Measurements from ENCODE around the gene IYD.

The IYD gene

DNA sequence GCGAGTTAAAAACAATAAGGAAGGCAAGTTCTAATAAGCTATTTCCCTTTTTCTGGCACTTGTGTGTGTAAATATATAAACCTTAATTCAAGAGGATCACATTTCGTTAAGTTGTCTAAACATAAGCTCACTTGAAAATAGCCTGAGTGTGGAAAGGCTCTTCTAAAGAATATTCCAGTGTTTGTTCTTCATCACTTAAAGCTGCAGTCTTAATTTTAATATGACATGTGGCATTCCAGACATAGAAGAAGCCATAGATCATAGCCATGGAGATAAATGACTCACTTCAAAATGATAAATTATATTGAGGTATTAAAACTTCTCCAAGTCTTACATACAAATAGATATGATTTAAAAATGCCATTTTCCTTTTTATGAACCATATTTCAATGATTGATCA, 42.1 kb downstream of the IYD start:
- Histone ChIP-seq H2BK15ac (ENCODE audit: low read length) (no peak overlapping the region), H3K9ac (ENCODE audit: low read depth, low read length, poor library complexity) (no peak overlapping the region), H2AK5ac (ENCODE audit: low read depth, low read length) (no peak overlapping the region), H3K79me1 (ENCODE audit: low read depth, low read length) (no peaks in the 10 kb centered on the region), H4K8ac (ENCODE audit: low read depth, low read length) (no peak overlapping the region), H2BK5ac (ENCODE audit: low read length) (no peak overlapping the region), H3K27me3 (ENCODE audit: control insufficient read depth in 3 of 3, insufficient read depth in 3 of 3, low read depth in 1 of 3, low read length in 3 of 3) (no peaks in the 10 kb centered on the region), H4K91ac (ENCODE audit: low read depth, low read length, poor library complexity) (no peak overlapping the region), H3K23ac (ENCODE audit: low read depth, low read length, poor library complexity) (no peak overlapping the region), H3K36me3 (replicated peaks in 1 of 2; ENCODE audit: control insufficient read depth in 2 of 2, insufficient read depth in 2 of 2, low read length in 2 of 2) (no peaks in the 10 kb centered on the region), H2BK120ac (ENCODE audit: low read depth, low read length) (no peak overlapping the region), H2BK12ac (ENCODE audit: low read length) (no peak overlapping the region), H2AFZ (ENCODE audit: low read length) (no peak overlapping the region), H3K9me3 (replicated peaks in 1 of 2; ENCODE audit: control insufficient read depth in 2 of 2, insufficient read depth in 1 of 2, low read depth in 1 of 2, low read length in 2 of 2) (peaks cover 0 to 8% of the 10 kb centered on the region in 2 donors), H3K4ac (ENCODE audit: low read length) (no peak overlapping the region), H3K4me1 (ENCODE audit: control insufficient read depth in 2 of 2, insufficient read depth in 1 of 2, low read depth in 1 of 2, low read length in 2 of 2) (peaks cover 0 to 4% of the 10 kb centered on the region in 2 donors), H3K18ac (ENCODE audit: low read length) (no peak overlapping the region), H3K4me2 (ENCODE audit: insufficient read depth, low read length, poor library complexity, severe bottlenecking) (no peak overlapping the region), H3K27ac (replicated peaks; ENCODE audit: low read length) (no peak overlapping the region), H3K14ac (ENCODE audit: low read length) (no peak overlapping the region), H3K4me3 (ENCODE audit: low read length in 2 of 2) (no peak overlapping the region)
- DNase-seq (ENCODE audit: low spot score): no peak
- no CpG with 5 or more reads among the region's 2 CpGs for WGBS, 2 donors (ENCODE audit: extremely low coverage in 2 of 2, insufficient read length in 2 of 2, insufficient replicate concordance in 1 of 2)

GRCh38 chr6:150412221-150412620, 43.4 kb downstream of the IYD start:
- no peaks in the 10 kb centered on the region for H3K36me3 ChIP-seq (replicated peaks in 1 of 2; ENCODE audit: control insufficient read depth in 2 of 2, insufficient read depth in 2 of 2, low read length in 2 of 2)
- no peak overlapping the region for H3K4me2 ChIP-seq (ENCODE audit: insufficient read depth, low read length, poor library complexity, severe bottlenecking)
- no peak overlapping the region for H2AK5ac ChIP-seq (ENCODE audit: low read depth, low read length)
- no peak overlapping the region for H2BK120ac ChIP-seq (ENCODE audit: low read depth, low read length)
- H3K9me3 ChIP-seq (replicated peaks in 1 of 2; ENCODE audit: control insufficient read depth in 2 of 2, insufficient read depth in 1 of 2, low read depth in 1 of 2, low read length in 2 of 2): peaks cover 0 to 8% of the 10 kb centered on the region in 2 donors
- no peak overlapping the region for H4K8ac ChIP-seq (ENCODE audit: low read depth, low read length)
- no peak overlapping the region for H3K4ac ChIP-seq (ENCODE audit: low read length)
- H4K91ac ChIP-seq (ENCODE audit: low read depth, low read length, poor library complexity): no peak overlapping the region
- H3K14ac ChIP-seq (ENCODE audit: low read length): no peak overlapping the region
- no peaks in the 10 kb centered on the region for H3K27me3 ChIP-seq (ENCODE audit: control insufficient read depth in 3 of 3, insufficient read depth in 3 of 3, low read depth in 1 of 3, low read length in 3 of 3)
- no peak for DNase-seq (ENCODE audit: low spot score)
- H2BK5ac ChIP-seq (ENCODE audit: low read length): no peak overlapping the region
- no peak overlapping the region for H3K27ac ChIP-seq (replicated peaks; ENCODE audit: low read length)
- no peaks in the 10 kb centered on the region for H3K79me1 ChIP-seq (ENCODE audit: low read depth, low read length)
- H3K4me3 ChIP-seq (ENCODE audit: low read length in 2 of 2): no peak overlapping the region
- no peak overlapping the region for H3K18ac ChIP-seq (ENCODE audit: low read length)
- WGBS, 2 donors (ENCODE audit: extremely low coverage in 2 of 2, insufficient read length in 2 of 2, insufficient replicate concordance in 1 of 2): no CpG with 5 or more reads among the region's 3 CpGs
- H2BK15ac ChIP-seq (ENCODE audit: low read length): no peak overlapping the region
- no peak overlapping the region for H2BK12ac ChIP-seq (ENCODE audit: low read length)
- H3K4me1 ChIP-seq (ENCODE audit: control insufficient read depth in 2 of 2, insufficient read depth in 1 of 2, low read depth in 1 of 2, low read length in 2 of 2): peaks cover 0 to 4% of the 10 kb centered on the region in 2 donors
- H2AFZ ChIP-seq (ENCODE audit: low read length): no peak overlapping the region
- no peak overlapping the region for H3K23ac ChIP-seq (ENCODE audit: low read depth, low read length, poor library complexity)
- H3K9ac ChIP-seq (ENCODE audit: low read depth, low read length, poor library complexity): no peak overlapping the region

DNA sequence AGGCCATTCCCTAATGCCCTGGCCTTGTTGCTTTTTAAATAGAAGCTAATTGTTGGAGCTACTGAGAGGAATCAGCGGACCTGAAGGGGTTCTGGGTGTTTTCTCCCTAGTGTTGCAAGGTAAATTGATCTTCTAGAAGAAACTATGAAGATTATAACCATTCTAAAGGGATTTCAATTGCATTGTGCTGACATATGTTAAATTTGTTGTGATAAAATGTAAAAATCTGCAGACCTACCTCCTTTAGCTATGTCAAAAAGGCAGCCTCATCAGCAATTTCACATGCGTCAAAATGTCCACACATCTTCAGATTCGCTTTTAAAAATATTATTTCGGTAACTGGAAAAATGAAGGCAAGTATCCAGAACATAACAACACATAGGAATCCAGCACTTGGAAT, 44.4 kb downstream of the IYD start:
- Histone ChIP-seq H3K4me2 (ENCODE audit: insufficient read depth, low read length, poor library complexity, severe bottlenecking) (no peak overlapping the region), H3K23ac (ENCODE audit: low read depth, low read length, poor library complexity) (no peak overlapping the region), H2AK5ac (ENCODE audit: low read depth, low read length) (no peak overlapping the region), H3K4ac (ENCODE audit: low read length) (no peak overlapping the region), H2BK5ac (ENCODE audit: low read length) (no peak overlapping the region), H3K27me3 (ENCODE audit: control insufficient read depth in 3 of 3, insufficient read depth in 3 of 3, low read depth in 1 of 3, low read length in 3 of 3) (no peaks in the 10 kb centered on the region), H3K9ac (ENCODE audit: low read depth, low read length, poor library complexity) (no peak overlapping the region), H3K9me3 (replicated peaks in 1 of 2; ENCODE audit: control insufficient read depth in 2 of 2, insufficient read depth in 1 of 2, low read depth in 1 of 2, low read length in 2 of 2) (peaks cover 0 to 8% of the 10 kb centered on the region in 2 donors), H3K4me3 (ENCODE audit: low read length in 2 of 2) (no peak overlapping the region), H3K36me3 (replicated peaks in 1 of 2; ENCODE audit: control insufficient read depth in 2 of 2, insufficient read depth in 2 of 2, low read length in 2 of 2) (no peaks in the 10 kb centered on the region), H3K14ac (ENCODE audit: low read length) (no peak overlapping the region), H3K79me1 (ENCODE audit: low read depth, low read length) (no peaks in the 10 kb centered on the region), H4K8ac (ENCODE audit: low read depth, low read length) (no peak overlapping the region), H3K18ac (ENCODE audit: low read length) (no peak overlapping the region), H3K27ac (replicated peaks; ENCODE audit: low read length) (no peak overlapping the region), H2BK120ac (ENCODE audit: low read depth, low read length) (no peak overlapping the region), H2AFZ (ENCODE audit: low read length) (no peak overlapping the region), H2BK12ac (ENCODE audit: low read length) (no peak overlapping the region), H3K4me1 (ENCODE audit: control insufficient read depth in 2 of 2, insufficient read depth in 1 of 2, low read depth in 1 of 2, low read length in 2 of 2) (peaks cover 0 to 4% of the 10 kb centered on the region in 2 donors), H2BK15ac (ENCODE audit: low read length) (no peak overlapping the region), H4K91ac (ENCODE audit: low read depth, low read length, poor library complexity) (no peak overlapping the region)
- no CpG with 5 or more reads among the region's 4 CpGs for WGBS, 2 donors (ENCODE audit: extremely low coverage in 2 of 2, insufficient read length in 2 of 2, insufficient replicate concordance in 1 of 2)
- no peak for DNase-seq (ENCODE audit: low spot score)

DNA sequence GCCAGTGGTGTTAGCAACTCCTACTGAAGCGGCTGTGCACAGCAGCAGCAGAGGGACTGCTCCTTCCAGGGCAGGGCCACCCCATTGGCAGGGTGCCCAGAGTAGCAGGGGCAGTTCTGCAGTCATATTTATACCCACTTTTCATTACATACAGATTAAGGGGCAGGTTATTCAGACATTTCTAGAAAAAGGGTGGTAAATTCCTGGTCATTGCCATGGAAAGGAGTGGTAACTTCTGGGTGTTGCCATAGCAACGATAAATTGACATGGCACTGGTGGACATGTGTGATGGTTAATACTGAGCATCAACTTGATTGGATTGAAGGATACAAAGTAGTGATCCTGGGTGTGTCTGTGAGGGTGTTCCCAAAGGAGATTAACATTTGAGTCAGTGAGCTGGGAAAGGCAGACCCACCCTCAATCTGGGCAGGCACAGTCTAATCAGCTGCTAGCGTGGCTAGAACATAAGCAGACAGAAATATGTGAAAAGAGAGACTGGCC, 45.0 kb downstream of the IYD start:
- no CpG with 5 or more reads among the region's 3 CpGs for WGBS, 2 donors (ENCODE audit: extremely low coverage in 2 of 2, insufficient read length in 2 of 2, insufficient replicate concordance in 1 of 2)
- H2BK12ac ChIP-seq (ENCODE audit: low read length): no peak overlapping the region
- H3K27ac ChIP-seq (replicated peaks; ENCODE audit: low read length): no peak overlapping the region
- H3K4me2 ChIP-seq (ENCODE audit: insufficient read depth, low read length, poor library complexity, severe bottlenecking): no peak overlapping the region
- no peak overlapping the region for H3K23ac ChIP-seq (ENCODE audit: low read depth, low read length, poor library complexity)
- H2BK5ac ChIP-seq (ENCODE audit: low read length): no peak overlapping the region
- no peak overlapping the region for H3K4me3 ChIP-seq (ENCODE audit: low read length in 2 of 2)
- H2BK120ac ChIP-seq (ENCODE audit: low read depth, low read length): no peak overlapping the region
- no peak overlapping the region for H4K8ac ChIP-seq (ENCODE audit: low read depth, low read length)
- no peaks in the 10 kb centered on the region for H3K27me3 ChIP-seq (ENCODE audit: control insufficient read depth in 3 of 3, insufficient read depth in 3 of 3, low read depth in 1 of 3, low read length in 3 of 3)
- H2BK15ac ChIP-seq (ENCODE audit: low read length): no peak overlapping the region
- H2AK5ac ChIP-seq (ENCODE audit: low read depth, low read length): no peak overlapping the region
- peaks cover 0 to 8% of the 10 kb centered on the region in 2 donors for H3K9me3 ChIP-seq (replicated peaks in 1 of 2; ENCODE audit: control insufficient read depth in 2 of 2, insufficient read depth in 1 of 2, low read depth in 1 of 2, low read length in 2 of 2)
- H3K4me1 ChIP-seq (ENCODE audit: control insufficient read depth in 2 of 2, insufficient read depth in 1 of 2, low read depth in 1 of 2, low read length in 2 of 2): peaks cover 0 to 4% of the 10 kb centered on the region in 2 donors
- H3K14ac ChIP-seq (ENCODE audit: low read length): no peak overlapping the region
- H2AFZ ChIP-seq (ENCODE audit: low read length): no peak overlapping the region
- no peaks in the 10 kb centered on the region for H3K36me3 ChIP-seq (replicated peaks in 1 of 2; ENCODE audit: control insufficient read depth in 2 of 2, insufficient read depth in 2 of 2, low read length in 2 of 2)
- no peak for DNase-seq (ENCODE audit: low spot score)
- no peak overlapping the region for H4K91ac ChIP-seq (ENCODE audit: low read depth, low read length, poor library complexity)
- no peak overlapping the region for H3K4ac ChIP-seq (ENCODE audit: low read length)
- H3K9ac ChIP-seq (ENCODE audit: low read depth, low read length, poor library complexity): no peak overlapping the region
- no peaks in the 10 kb centered on the region for H3K79me1 ChIP-seq (ENCODE audit: low read depth, low read length)
- no peak overlapping the region for H3K18ac ChIP-seq (ENCODE audit: low read length)
